Activated effector memory CD4-positive, alpha-beta T cell treated with anti-CD3 and anti-CD28 coated beads, Interleukin-2, amount 50 U/mL, for 16 hours (primary cell): ENCODE results near the gene GGA3.
A peak's percentile ranks its signal among the peaks of the same experiment; 100 is the strongest.
"Not testable (repeated sequence)": the region's sequence is repeated elsewhere in the genome, so short reads cannot be mapped to it uniquely, and the experiment has no call there.

Source experiments
- DNase-seq: peaks from one replicate; pipeline ENCODE4 v3.0.0-alpha.2; 2020

Gene GGA3

DNA sequence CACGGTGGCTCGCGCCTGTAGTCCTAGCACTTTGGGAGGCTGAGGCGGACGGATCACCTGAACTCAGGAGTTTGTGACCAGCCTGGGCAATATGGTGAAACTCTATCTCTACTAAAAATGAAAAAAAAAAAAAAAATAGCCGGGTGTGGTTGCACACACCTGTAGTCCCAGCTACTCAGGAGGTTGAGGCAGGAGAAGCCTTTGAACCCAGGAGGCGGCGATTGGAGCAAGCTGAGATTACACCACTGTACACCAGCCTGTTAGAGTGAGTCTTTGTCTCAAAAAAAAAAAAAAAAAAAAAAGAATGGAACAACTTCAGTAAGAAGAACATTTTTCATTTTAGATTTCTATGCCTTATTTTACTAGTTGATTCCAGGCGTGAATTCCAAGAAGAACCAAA, 53.2 kb downstream of the GGA3 start:
- no peak for DNase-seq

DNA sequence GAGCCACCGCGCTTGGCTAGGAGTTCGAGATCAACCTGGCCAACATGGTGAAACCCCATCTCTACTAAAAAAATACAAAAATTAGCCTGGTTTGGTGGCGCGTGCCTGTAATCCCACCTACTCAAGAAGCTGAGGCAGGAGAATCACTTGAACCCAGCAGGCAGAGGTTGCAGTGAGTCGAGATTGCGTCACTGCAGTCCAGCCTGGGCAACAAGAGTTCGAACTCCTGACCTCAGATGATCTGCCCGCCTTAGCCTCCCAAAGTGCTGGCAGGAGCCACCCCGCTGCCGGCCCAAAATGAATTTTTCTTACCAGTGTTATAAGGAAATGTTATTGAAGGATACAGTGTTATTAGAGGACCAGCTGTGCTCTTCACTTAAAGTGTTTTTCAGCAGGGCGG, 53.6 kb downstream of the GGA3 start:
- DNase-seq, result no peak

DNA sequence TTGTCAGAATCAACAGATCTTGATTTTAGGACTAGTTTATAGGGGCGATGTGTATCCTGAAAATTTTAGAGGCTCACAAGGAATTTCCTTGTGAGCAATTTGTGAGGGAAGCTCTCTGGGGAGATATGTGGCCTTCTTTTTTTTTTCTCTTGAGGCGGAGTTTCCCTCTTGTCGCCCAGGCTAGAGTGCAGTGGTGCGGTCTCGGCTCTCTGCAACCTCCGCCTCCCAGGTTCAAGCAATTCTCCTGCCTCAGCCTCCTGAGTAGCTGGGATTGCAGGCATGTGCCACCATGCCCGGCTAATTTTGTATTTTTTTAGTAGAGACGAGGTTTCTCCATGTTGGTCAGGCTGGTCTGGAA, 54.4 kb downstream of the GGA3 start:
- DNase-seq, result not testable (repeated sequence)

DNA sequence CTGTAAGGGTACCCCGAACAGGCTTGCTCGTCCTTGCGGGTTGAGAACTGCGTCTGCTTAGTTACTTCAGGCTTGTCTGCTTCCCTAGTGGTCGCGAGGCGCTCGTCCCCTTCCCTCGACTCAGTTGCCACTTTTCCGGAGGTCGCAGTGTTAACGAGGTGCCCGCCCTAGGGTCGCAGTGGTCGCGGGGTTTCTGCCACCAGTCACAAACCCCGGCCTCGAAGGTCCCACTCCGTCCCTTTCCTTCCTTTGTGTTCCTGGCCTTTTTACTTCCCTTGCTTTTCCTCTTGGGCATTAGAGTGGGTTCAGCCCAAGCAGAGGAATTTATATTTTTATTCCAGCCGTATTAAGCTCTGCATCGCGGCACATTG, 55.6 kb downstream of the GGA3 start:
- DNase-seq, result no peak

DNA sequence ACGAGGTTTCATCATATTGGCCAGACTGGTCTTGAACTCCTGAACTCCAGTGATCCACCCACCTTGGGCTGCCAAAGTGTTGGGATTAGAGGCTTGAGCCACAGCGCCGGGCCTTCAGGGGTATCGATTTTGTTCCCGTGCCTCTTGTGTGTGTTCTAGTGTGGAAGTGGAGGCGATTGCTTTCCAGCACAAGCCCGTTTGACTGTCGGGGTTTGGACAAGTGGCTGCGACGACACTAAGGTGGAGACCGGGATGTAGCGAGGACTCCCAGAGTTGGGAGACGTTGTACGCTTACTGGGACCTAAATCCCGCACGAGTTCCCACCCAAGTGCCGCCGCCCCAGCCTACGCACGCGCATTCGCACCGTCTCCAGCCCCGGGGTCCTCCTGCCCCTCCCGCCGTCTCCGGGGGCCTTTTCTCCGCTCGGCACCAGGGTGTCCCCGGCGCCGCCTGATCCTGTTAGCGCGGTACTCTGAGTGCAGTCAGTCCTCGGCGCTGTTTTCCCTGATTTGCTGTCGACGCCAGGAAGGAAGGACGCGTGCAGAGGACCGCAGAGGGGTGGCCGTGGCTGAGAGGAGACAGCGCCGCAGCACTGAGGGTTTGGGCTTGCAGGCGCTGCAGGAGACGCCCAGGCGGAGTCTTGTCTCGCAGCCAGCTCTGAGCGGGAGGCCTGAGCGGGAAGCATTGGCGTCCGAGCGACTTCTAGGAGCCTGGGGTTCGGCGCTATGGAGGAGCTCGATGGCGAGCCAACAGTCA, 56.2 kb downstream of the GGA3 start, which contains the start of gene NUP85:
Gene NUP85, plus strand, starts transcription at position 643 of the 756 bp plus-strand sequence. Its CDS starts 83 bp downstream, at position 726.
- DNase-seq, result peak; percentile 97

DNA sequence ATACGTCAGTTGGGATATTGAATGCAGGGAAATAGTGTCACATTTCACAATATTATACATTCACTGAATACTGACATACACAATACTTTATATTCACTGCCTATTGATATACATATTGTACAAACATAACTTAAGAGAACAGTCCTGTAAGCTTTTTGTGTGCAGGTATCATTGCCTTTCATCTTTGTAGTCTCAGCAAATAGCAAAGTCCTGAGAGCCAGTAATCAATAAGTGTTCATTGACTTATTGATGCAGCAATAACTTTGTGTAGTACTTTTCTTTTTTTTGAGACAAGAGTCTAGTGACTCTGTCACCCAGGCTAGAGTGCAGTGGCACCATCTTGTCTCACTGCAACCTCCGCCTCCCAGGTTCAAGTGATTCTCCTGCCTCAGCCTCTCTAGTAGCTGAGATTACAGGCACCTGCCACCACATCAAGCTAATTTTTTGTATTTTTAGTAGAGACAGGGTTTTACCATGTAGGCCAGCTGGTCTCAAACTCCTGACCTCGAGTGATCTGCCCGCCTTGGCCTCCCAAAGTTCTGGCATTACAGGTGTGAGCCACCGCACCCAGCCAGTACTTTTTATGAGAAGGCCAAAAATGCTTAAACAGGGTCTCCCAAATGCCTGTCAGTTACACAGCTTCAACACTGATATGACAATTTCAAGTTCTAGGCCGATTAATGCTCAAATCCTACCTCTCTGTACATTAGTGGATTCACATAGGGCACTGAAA, 61.4 kb downstream of the GGA3 start:
- DNase-seq, result no peak

DNA sequence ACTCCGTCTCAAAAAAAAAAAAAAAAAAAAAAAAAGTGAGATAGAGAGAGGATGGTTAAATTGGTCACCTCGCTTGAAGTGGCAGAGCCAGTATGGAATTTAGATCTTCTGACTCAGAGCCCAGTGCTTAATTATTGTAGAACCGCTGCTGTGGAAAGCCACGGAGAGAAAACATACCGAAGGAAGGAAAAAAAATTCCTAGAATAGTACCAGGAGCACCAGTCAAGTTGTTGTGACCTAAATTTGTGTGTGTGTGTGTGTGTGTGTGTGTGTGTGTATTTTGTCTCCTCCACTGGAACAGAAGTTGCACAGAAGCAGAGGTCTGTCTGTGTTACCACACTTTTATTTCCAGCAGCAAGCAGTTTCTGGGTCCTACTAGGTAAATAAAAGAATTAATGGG, 66.5 kb downstream of the GGA3 start:
- DNase-seq, result no peak

DNA sequence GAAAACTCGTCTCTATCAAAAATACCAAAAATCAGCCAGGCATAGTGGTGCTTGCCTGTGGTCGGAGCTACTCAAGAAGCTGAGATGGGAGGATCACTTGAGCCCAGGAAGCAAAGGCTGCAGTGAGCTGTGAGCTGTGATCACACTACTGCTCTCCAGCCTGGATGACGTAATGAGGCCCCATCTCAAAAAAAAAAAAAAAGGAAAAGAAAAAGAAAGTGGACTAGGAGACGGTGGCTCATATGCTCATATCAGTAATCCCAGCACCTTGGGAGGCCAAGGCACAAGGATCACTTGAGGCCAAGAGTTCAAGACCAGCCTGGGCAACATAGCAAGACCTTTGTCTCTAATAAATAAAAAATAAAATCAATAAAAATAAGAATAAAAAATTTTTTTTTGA, 69.8 kb downstream of the GGA3 start:
- DNase-seq, result no peak

DNA sequence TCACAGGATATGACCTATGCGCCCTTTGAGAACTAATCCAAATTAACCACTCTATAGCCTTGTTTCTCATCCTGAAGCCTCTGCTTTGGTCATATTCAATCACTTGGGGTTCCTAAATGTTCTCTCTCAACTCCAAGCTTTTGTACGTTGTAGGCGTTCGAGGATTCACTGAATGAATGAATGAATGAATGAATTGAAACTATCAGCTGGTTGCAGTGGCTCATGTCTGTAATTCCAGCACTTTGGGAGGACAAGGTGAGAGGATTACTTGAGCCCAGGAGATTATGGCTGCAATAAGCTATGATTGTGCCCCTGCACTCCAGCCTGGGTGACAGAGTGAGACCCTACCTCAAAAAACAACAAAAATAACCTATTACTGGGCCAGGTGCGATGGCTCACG, 72.8 kb downstream of the GGA3 start:
- DNase-seq, result no peak
